SK-N-SH (cell line): ENCODE results near the gene PDZD8. TPM values are rescaled to one million over a fixed set of nuclear protein-coding genes. Genes with fewer than 3 reads are reported as not detected.

Source experiments
- CTCF ChIA-PET: fragments of 300-600, 350-600 bp; formaldehyde crosslinking; extraction: SDS; loops from one replicate; lab custom pipeline; 2021; lab: Yijun Ruan, JAX
- POLR2A ChIA-PET: fragments of 350-600 bp; sonication (Branson Sonifier 250); formaldehyde crosslinking; extraction: SDS; loops from one replicate; lab custom pipeline; 2020; ENCODE audit warnings: antibody characterized with exemption, inconsistent platforms; lab: Yijun Ruan, JAX
- DNase-seq: peaks from one replicate; pipeline ENCODE4 v3.0.0; 2012
- H2AFZ ChIP-seq: fragments of 200-600 bp; sonication (generic); 2 replicates; pipeline ENCODE4 v1.8.1; 2016; ENCODE audit warnings: antibody characterized with exemption, mild to moderate bottlenecking, low read depth
- H3F3A ChIP-seq: fragments of 200-600 bp; sonication (generic); replicated peaks from 2 replicates; pipeline ENCODE3; 2016; ENCODE audit warnings: antibody characterized with exemption, mild to moderate bottlenecking; ENCODE audit not compliant: insufficient read depth
- H3K27ac ChIP-seq, 2 experiments: fragments of 200-500 bp in 1 of 2; fragments of 200-600 bp in 1 of 2; sonication (Bioruptor generic) in 1 of 2; sonication (generic), shearing (Covaris generic) in 1 of 2; 2 replicates each; pipeline versions ENCODE4 v1.5.1 to v1.6.1; 2014 to 2016; ENCODE audit warnings: low read depth in 2 of 2, inconsistent platforms in 1 of 2, low read length in 1 of 2, mild to moderate bottlenecking in 1 of 2, mixed read lengths in 1 of 2
- H3K27me3 ChIP-seq: fragments of 200-600 bp; sonication (generic), shearing (Covaris generic); 2 replicates; pipeline ENCODE4 v1.6.1; 2016; ENCODE audit warnings: mixed run types; ENCODE audit not compliant: insufficient read depth
- H3K36me3 ChIP-seq, 2 experiments: fragments of 200-500 bp in 1 of 2; fragments of 200-600 bp in 1 of 2; sonication (Bioruptor generic) in 1 of 2; sonication (generic) in 1 of 2; replicated peaks in 1 of 2; 2 replicates each; pipeline versions ENCODE3 to v1.5.1; 2014 to 2016; ENCODE audit warnings: low read length in 1 of 2, mild to moderate bottlenecking in 1 of 2; ENCODE audit not compliant: insufficient read depth in 2 of 2, control insufficient read depth in 1 of 2
- H3K4me1 ChIP-seq, 2 experiments: fragments of 200-500 bp in 1 of 2; fragments of 200-600 bp in 1 of 2; sonication (Bioruptor generic) in 1 of 2; sonication (generic), shearing (Covaris generic) in 1 of 2; 2 replicates each; pipeline versions ENCODE4 v1.5.1 to v1.6.1; 2014 to 2016; ENCODE audit warnings: low read depth in 1 of 2, low read length in 1 of 2, mixed run types in 1 of 2; ENCODE audit not compliant: insufficient read depth in 2 of 2, control insufficient read depth in 1 of 2
- H3K4me2 ChIP-seq: fragments of 200-600 bp; sonication (generic), shearing (Covaris generic); 2 replicates; pipeline ENCODE4 v1.6.1; 2017; ENCODE audit warnings: mixed run types
- H3K4me3 ChIP-seq, 2 experiments: fragments of 200-500 bp in 1 of 2; fragments of 200-600 bp in 1 of 2; sonication (Bioruptor generic) in 1 of 2; sonication (generic), shearing (Covaris generic) in 1 of 2; 2 replicates each; pipeline versions ENCODE4 v1.5.1 to v1.8.1; 2014 to 2016; ENCODE audit warnings: low read depth in 2 of 2, inconsistent platforms in 1 of 2, low read length in 1 of 2, mild to moderate bottlenecking in 1 of 2, mixed read lengths in 1 of 2, moderate library complexity in 1 of 2
- H3K79me2 ChIP-seq: fragments of 200-600 bp; sonication (generic); 2 replicates; pipeline ENCODE4 v1.8.1; 2017; ENCODE audit warnings: mild to moderate bottlenecking; ENCODE audit not compliant: insufficient read depth
- H3K9ac ChIP-seq: fragments of 200-600 bp; sonication (generic); 2 replicates; pipeline ENCODE4 v1.6.1; 2017; ENCODE audit warnings: mixed run types
- H3K9me2 ChIP-seq: fragments of 200-600 bp; sonication (generic); 2 replicates; pipeline ENCODE4 v1.6.1; 2017; ENCODE audit warnings: mixed run types
- H3K9me3 ChIP-seq: fragments of 200-600 bp; sonication (generic); 2 replicates; pipeline ENCODE4 v1.6.1; 2017; ENCODE audit warnings: mixed run types, mild to moderate bottlenecking, moderate library complexity
- H4K20me1 ChIP-seq: fragments of 200-600 bp; sonication (generic); 2 replicates; pipeline ENCODE4 v1.6.1; 2017; ENCODE audit warnings: mild to moderate bottlenecking, mixed run types; ENCODE audit not compliant: insufficient read depth
- CHD2 ChIP-seq: fragments of 150-350 bp; IDR thresholded peaks from 2 replicates; pipeline ENCODE4 v1.6.1; 2018; ENCODE audit warnings: low read length; ENCODE audit not compliant: partially characterized antibody
- ELF1 ChIP-seq: IDR thresholded peaks from 2 replicates; pipeline ENCODE4 v1.4.0; 2012
- EZH2phosphoT487 ChIP-seq: fragments of 200-600 bp; sonication (generic); IDR thresholded peaks from 2 replicates; pipeline ENCODE4 v1.6.1; 2017; ENCODE audit warnings: low read depth, mixed run types, mild to moderate bottlenecking, antibody characterized with exemption, moderate library complexity, borderline replicate concordance
- FOSL2 ChIP-seq: IDR thresholded peaks from 2 replicates; pipeline ENCODE4 v1.4.0; 2012; ENCODE audit warnings: low read depth, mild to moderate bottlenecking, moderate library complexity, borderline replicate concordance
- FOXJ3 ChIP-seq: sonication (generic); formaldehyde crosslinking; IDR thresholded peaks from 2 replicates; pipeline ENCODE4 v1.5.1; 2020; ENCODE audit warnings: mild to moderate bottlenecking, missing genetic modification reagents
- GABPA ChIP-seq: IDR thresholded peaks from 2 replicates; pipeline ENCODE4 v1.4.0; 2012; ENCODE audit warnings: low read depth, mild to moderate bottlenecking
- GATA2 ChIP-seq: sonication (generic); formaldehyde crosslinking; IDR thresholded peaks from 2 replicates; pipeline ENCODE4 v1.5.0; 2020; ENCODE audit warnings: mild to moderate bottlenecking, missing genetic modification reagents
- MXI1 ChIP-seq: IDR thresholded peaks from 2 replicates; pipeline ENCODE4 v1.6.1; 2012; ENCODE audit warnings: mild to moderate bottlenecking, low read depth, low read length, improper control_type of control experiment
- NFIC ChIP-seq: IDR thresholded peaks from 2 replicates; pipeline ENCODE4 v1.4.0; 2012; ENCODE audit warnings: borderline replicate concordance
- NRF1 ChIP-seq: IDR thresholded peaks from 2 replicates; pipeline ENCODE4 v1.6.1; 2012; ENCODE audit warnings: low read depth, mild to moderate bottlenecking, low read length
- POLR2AphosphoS5 ChIP-seq: IDR thresholded peaks from 2 replicates; pipeline ENCODE4 v1.6.1; 2012; ENCODE audit warnings: low read depth, low read length
- SIN3A ChIP-seq: IDR thresholded peaks from 2 replicates; pipeline ENCODE4 v1.6.1; 2012; ENCODE audit warnings: low read depth, mild to moderate bottlenecking, low read length, moderate library complexity, borderline replicate concordance
- SMC3 ChIP-seq: IDR thresholded peaks from 2 replicates; pipeline ENCODE4 v1.6.1; 2012; ENCODE audit warnings: low read depth, low read length, improper control_type of control experiment
- TCF12 ChIP-seq: IDR thresholded peaks from 2 replicates; pipeline ENCODE4 v1.4.0; 2012
- WGBS: methylation state at CpG from one replicate; pipeline ENCODE4 v1.1.6; 2017; ENCODE audit warnings: low lambda C conversion rate; 5-methylcytosine and 5-hydroxymethylcytosine counted together
- polyA plus RNA-seq, 3 experiments: library from polyadenylated mRNA; depleted of rRNA; stranded (reverse); fragments of >200 nt; gene quantifications; 2 replicates each; pipeline ENCODE4 v1.2.3, GENCODE V29; 2012
- TF ChIP-seq, protein P1 (sequence below): IDR thresholded peaks from 2 replicates; pipeline ENCODE4 v1.4.0; 2012; ENCODE audit warnings: low read depth, borderline replicate concordance
- TF ChIP-seq, protein P2 (sequence below): fragments of 150-350 bp; IDR thresholded peaks from 2 replicates; pipeline ENCODE4 v1.6.1; 2017; ENCODE audit warnings: antibody characterized with exemption, low read length, low read depth, borderline replicate concordance
- TF ChIP-seq, protein P3 (sequence below): IDR thresholded peaks from 2 replicates; pipeline ENCODE4 v1.6.1; 2012; ENCODE audit warnings: mild to moderate bottlenecking, low read depth, low read length, moderate library complexity

Gene PDZD8
- polyA plus RNA-seq, 1 of the 3 experiments (the other 2 are of a cell fraction): 6.6 TPM

DNA sequence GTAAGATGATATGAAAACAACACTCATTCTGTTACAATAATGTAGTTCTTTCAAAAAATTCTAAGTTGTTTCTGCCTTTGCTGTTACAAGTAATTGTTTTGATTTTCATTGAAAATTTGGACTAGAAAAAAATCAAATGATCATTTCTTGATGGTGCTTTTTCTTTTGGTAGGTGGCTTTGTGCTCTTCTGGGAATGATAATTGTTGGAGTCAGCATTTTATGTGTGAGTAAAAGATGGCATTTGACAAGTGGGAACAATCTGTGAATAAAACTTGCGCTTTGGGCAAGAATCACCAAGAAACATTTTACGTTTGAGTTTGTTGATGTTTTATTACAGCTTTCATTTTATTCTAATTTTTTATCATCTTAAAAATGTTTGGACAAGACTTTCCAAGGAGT is 108.4 kb downstream of the PDZD8 start:
- Histone ChIP-seq H3K9me3 (no peaks in the 10 kb centered on the region), H3K36me3 (no peaks in the 10 kb centered on the region), H3K4me1 (peaks cover 0 to 25% of the 10 kb centered on the region in 2 experiments; a peak in 1 of 4 replicates), H3K27ac (no peak overlapping the region), H3K27me3 (no peaks in the 10 kb centered on the region), H2AFZ (no peak overlapping the region), H3K9ac (no peak overlapping the region), H3F3A (no peaks in the 10 kb centered on the region), H4K20me1 (no peaks in the 10 kb centered on the region), H3K4me2 (no peak overlapping the region), H3K4me3 (no peak overlapping the region), H3K79me2 (no peaks in the 10 kb centered on the region), H3K9me2 (no peaks in the 10 kb centered on the region)
- TF ChIP-seq SMC3: no peak
- TF ChIP-seq GATA2 (CRISPR knock-in tag): no peak
- TF ChIP-seq SIN3A: no peak
- TF ChIP-seq FOXJ3 (CRISPR knock-in tag): no peak
- WGBS: 66% methylated on average over 2 of the region's 2 CpGs
- no peak for DNase-seq
- ChIA-PET POLR2A (no interaction called here), CTCF (interaction anchor here (1.2 to 2.4 kb wide), 3 partner anchors 50 to 210 kb away, joined by 3 to 11 read pairs (median 4); no protein-coding TSS in a partner anchor)

DNA sequence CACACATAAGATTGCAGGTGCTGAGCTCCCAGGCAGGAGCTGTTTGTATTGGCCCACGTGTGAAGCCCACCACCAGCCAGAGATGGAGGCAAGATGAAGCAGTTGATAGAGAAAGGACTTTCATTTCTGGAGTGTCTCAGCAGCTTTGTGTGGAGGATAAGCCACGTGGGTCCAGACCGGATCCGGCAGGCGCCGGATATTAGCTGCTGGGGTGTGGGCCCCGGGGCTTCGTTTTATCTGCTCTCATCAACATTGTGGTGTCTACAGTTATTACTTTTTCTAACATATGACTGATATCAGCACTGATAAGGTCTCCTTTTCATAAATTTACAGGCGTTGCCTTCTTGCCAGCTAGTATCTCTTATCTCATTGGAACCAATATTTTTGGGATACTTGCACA is 108.8 kb downstream of the PDZD8 start:
- no peaks in the 10 kb centered on the region for H4K20me1 ChIP-seq
- no peak for DNase-seq
- CTCF ChIA-PET: interaction anchor here (1.2 to 2.4 kb wide), 3 partner anchors 50 to 210 kb away, joined by 3 to 11 read pairs (median 4); no protein-coding TSS in a partner anchor
- no peak for TF ChIP-seq FOXJ3 (CRISPR knock-in tag)
- no peak for TF ChIP-seq ELF1
- no peak for TF ChIP-seq NRF1
- TF ChIP-seq POLR2AphosphoS5: no peak
- no peak for TF ChIP-seq EZH2phosphoT487
- TF ChIP-seq, protein P1, sequence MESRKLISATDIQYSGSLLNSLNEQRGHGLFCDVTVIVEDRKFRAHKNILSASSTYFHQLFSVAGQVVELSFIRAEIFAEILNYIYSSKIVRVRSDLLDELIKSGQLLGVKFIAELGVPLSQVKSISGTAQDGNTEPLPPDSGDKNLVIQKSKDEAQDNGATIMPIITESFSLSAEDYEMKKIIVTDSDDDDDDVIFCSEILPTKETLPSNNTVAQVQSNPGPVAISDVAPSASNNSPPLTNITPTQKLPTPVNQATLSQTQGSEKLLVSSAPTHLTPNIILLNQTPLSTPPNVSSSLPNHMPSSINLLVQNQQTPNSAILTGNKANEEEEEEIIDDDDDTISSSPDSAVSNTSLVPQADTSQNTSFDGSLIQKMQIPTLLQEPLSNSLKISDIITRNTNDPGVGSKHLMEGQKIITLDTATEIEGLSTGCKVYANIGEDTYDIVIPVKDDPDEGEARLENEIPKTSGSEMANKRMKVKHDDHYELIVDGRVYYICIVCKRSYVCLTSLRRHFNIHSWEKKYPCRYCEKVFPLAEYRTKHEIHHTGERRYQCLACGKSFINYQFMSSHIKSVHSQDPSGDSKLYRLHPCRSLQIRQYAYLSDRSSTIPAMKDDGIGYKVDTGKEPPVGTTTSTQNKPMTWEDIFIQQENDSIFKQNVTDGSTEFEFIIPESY: no peak
- TF ChIP-seq TCF12: no peak
- TF ChIP-seq GATA2 (CRISPR knock-in tag): no peak
- TF ChIP-seq, protein P2, sequence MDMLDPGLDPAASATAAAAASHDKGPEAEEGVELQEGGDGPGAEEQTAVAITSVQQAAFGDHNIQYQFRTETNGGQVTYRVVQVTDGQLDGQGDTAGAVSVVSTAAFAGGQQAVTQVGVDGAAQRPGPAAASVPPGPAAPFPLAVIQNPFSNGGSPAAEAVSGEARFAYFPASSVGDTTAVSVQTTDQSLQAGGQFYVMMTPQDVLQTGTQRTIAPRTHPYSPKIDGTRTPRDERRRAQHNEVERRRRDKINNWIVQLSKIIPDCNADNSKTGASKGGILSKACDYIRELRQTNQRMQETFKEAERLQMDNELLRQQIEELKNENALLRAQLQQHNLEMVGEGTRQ: no peak
- TF ChIP-seq NFIC: no peak
- TF ChIP-seq FOSL2: no peak
- no peak for TF ChIP-seq GABPA
- TF ChIP-seq MXI1: no peak
- no peak for TF ChIP-seq CHD2
- TF ChIP-seq, protein P3, sequence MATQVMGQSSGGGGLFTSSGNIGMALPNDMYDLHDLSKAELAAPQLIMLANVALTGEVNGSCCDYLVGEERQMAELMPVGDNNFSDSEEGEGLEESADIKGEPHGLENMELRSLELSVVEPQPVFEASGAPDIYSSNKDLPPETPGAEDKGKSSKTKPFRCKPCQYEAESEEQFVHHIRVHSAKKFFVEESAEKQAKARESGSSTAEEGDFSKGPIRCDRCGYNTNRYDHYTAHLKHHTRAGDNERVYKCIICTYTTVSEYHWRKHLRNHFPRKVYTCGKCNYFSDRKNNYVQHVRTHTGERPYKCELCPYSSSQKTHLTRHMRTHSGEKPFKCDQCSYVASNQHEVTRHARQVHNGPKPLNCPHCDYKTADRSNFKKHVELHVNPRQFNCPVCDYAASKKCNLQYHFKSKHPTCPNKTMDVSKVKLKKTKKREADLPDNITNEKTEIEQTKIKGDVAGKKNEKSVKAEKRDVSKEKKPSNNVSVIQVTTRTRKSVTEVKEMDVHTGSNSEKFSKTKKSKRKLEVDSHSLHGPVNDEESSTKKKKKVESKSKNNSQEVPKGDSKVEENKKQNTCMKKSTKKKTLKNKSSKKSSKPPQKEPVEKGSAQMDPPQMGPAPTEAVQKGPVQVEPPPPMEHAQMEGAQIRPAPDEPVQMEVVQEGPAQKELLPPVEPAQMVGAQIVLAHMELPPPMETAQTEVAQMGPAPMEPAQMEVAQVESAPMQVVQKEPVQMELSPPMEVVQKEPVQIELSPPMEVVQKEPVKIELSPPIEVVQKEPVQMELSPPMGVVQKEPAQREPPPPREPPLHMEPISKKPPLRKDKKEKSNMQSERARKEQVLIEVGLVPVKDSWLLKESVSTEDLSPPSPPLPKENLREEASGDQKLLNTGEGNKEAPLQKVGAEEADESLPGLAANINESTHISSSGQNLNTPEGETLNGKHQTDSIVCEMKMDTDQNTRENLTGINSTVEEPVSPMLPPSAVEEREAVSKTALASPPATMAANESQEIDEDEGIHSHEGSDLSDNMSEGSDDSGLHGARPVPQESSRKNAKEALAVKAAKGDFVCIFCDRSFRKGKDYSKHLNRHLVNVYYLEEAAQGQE: no peak
- TF ChIP-seq, all 33 proteins: peak for 0
- Histone ChIP-seq H3K9me3 (no peaks in the 10 kb centered on the region), H3K79me2 (no peaks in the 10 kb centered on the region), H3K4me2 (no peak overlapping the region), H3K9me2 (no peaks in the 10 kb centered on the region), H3F3A (no peaks in the 10 kb centered on the region), H3K27me3 (no peaks in the 10 kb centered on the region), H3K4me1 (peaks cover 0 to 25% of the 10 kb centered on the region in 2 experiments; a peak in 1 of 4 replicates), H2AFZ (no peak overlapping the region), H3K27ac (no peak overlapping the region), H3K9ac (no peak overlapping the region), H3K4me3 (no peak overlapping the region), H3K36me3 (no peaks in the 10 kb centered on the region)
- POLR2A ChIA-PET: no interaction called here
- WGBS: 66% methylated on average over 9 of the region's 9 CpGs
